NK-92 treated with Interleukin-12 subunit alpha and Interleukin-12 subunit beta, amount 100 ng/mL, for 24 hours (cell line): ENCODE data around the gene GATAD2B.
A peak's percentile ranks its signal among the peaks of the same experiment; 100 is the strongest.
"Not testable (repeated sequence)": the region's sequence is repeated elsewhere in the genome, so short reads cannot be mapped to it uniquely, and the experiment has no call there.

ENCODE experiments used
- DNase-seq: peaks from one replicate; lab custom pipeline; 2025; lab: John Stamatoyannopoulos, UW

The GATAD2B gene

DNA sequence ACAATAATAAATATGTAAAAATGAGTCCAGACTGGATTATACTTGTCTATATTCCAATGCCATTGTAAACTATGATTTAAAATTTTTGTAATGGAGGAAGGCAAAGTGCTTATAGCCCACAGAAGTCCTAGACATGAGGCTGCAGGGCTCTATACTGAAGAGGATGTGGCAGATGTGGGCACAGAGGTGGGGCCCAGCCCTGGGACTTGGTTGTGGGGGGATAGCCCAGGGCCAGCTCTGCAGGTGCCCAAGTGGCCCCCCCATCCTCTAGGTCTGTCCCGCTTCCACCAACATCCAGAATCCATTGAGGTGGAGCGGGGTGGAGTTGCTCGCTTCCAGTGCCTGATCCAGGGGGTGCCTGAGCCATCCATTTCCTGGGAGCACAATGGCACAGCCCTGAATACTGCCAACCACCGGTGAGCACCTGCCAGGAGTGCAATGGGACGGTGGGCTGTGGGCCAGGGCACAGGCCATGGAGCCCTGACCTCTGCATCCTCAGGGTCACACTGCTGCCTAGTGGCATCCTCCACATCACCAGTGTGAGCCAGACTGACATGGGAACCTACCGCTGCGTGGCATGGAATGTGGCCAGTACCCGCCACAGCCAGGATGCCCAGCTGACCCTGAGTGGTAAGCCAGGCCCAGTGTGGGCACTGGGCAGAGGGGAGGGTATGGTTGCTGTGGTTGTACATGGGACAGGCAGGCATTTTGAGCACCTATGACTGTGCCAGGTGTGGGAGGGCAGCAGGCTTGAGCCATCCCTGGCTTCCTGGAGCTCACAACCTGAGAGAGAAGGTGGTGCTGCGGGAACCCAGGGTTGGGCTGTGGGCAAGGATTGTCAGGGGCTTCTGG, 126.6 kb downstream of the GATAD2B start:
- no peak for DNase-seq

DNA sequence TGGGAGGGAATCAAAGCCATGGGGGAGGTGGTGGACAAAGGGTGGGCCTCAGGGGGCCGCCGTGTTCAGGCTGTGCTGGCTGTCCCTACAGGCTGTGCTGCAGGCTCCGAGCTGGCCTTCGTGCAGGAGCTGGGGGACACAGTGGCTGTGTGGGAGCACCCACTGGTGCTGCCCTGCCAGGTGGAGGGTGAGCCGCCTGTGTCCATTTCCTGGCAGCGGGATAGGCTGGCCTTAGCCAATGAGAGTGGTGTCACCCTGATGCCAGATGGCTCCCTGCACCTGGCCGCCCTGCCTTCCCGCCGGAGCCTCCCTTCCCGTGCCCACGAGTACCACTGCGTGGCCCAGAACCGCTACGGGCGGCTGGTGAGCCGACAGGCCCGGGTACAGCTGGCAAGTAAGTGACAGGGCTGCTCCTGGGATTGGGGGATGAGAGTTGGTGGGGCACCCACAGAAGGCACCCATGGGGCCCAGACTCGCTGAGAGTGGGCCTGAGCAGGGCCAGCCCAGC, 127.4 kb downstream of the GATAD2B start:
- DNase-seq, result no peak

DNA sequence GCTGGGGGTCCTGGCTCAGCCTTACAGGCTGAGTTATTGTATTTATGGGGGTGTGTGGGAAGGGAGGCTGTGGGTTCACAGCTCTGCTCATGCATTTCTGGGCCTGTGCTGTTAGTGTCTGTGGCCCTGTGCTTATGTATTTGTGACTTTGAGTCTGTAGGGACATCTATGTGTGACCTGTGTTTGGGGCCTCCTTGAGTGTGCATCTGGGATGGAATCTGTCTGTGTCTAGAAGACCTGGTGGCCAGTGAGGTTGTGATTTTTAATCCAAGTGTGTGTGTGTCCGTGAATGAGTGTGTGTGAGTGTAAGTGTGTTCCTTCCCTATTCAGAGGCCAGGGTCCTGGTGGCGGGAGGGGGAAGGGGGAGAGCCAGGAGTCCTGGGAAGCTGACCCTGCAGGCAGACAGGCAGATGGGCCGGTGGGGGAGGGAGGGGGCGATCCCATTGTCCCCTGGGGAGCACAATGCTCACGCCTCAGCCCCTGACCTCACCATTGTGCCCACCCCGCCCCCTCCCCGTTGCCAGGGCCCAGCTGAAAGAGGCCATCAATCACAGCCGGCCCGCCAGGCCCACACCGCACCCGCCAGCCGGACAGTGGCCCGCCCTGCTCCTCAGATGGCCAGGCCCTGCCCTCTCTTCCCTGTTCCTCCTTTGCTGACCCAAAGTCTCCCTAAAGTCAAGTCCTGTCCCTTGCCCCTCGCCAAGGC, 128.0 kb downstream of the GATAD2B start:
- no peak for DNase-seq

DNA sequence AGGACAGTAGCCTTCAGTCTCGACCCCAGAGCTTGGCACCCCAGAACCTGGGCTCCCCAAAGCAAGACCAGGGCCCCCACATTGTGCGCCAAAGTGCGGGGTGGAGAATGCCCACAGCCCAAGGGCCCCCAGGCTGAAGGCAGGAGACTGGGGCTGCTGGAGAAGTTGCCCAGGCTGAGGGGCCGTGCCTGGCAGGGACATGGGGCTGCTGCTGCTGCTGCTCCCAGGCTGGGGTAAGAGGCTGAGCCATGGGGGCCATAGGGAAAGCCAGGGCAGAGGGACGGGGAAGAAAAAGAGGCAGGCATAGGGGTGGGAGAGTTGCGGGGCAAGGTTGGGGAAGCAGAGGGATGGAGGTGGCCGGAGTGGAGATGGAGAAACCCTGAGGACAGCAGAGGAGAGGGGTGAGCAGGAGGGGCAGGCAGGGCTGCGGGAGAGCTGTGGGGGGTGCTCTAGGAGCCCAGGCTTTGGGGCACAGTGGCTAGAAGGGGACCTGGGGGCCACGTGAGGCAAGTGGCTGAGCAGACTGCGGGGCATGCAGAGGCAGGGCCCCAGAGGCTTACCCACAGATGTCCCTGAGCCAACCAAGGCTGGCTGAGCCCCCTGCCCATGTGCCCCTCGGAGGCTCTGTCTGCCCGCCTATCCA, 128.7 kb downstream of the GATAD2B start:
- DNase-seq, result no peak

DNA sequence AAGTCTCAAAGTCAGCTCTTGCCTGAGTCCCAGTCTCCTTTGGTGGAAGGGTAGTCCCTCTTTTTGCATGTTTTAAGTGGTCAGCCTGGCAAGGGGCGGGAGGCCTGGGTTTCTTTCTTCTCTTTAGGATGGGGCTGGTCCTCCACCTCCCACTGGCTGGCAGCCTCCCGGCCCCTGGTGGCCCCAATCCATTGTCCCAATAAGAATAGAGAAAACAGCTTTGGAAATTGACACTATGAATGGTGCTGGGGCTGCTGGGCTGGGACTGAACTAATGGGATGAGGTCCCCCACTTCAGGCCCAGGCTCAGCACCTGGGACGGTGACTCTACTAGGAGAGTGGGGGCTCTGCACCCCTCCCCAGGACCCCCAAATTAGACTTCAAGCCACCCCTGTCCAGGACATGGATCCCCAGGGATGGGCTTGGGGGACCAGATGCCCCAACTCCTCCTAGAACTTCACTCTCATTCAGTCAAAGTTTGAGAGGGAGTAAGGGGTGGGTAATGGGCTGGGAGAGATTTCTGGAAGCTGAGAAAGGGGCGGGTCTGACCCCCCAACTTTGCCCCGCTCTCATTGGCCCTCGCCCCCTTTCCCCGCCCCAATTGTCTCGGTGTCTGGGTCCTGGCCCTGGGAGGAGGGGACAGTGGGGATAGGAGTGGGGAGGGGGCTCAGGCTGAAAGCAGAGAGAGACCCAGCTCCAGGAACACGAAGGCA, 129.4 kb downstream of the GATAD2B start:
- no peak for DNase-seq

DNA sequence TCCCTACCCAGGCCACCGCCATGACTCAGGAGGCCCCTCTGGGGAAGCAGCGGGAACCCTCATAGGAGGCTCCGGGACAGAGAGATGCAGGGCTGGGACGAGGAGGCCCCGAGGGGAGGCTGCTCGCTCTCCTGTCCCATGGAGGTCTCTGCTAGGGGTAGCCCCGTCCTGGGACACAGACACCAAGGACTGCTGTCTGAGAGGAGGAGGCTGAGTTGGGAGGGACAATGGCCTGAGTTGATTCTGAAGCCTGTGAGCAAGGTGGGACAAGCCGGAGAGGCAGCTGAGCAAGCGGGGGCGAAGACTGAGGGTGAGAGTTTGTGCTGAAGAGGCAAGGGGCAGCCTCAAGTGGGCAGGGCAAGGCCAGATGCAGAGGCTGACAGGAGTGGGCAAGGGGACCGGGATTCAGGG, 130.1 kb downstream of the GATAD2B start:
- DNase-seq, result no peak

DNA sequence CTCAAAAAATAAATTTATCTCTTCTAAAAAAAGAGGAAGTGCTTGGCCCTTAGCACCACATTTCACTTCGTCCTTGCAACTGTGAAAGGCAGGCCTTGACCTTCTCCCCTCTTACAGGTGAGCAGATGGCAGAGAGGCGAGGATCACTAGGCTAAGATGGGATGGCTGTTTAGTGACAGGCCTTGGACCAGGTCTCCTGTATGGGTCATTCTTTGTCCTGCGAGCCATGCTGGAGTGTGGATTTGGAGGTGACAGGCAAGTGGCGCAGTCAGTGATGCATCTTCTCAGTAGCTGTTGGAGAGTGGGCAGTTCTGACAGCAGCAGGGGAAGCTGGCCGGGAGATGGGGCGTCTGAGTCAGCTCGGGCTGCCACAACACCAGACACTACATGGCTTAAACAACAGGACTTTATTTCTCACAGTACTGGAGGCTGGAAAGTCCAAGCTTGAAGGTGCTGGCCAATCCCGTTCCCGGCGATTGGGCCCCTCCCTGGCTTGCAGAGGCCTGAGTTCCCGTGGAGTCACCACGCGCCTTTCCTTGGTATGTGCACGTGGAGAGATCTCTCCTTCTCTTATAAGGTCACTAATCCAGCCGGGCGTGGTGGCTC, 131.0 kb downstream of the GATAD2B start:
- DNase-seq, result peak; percentile 47

DNA sequence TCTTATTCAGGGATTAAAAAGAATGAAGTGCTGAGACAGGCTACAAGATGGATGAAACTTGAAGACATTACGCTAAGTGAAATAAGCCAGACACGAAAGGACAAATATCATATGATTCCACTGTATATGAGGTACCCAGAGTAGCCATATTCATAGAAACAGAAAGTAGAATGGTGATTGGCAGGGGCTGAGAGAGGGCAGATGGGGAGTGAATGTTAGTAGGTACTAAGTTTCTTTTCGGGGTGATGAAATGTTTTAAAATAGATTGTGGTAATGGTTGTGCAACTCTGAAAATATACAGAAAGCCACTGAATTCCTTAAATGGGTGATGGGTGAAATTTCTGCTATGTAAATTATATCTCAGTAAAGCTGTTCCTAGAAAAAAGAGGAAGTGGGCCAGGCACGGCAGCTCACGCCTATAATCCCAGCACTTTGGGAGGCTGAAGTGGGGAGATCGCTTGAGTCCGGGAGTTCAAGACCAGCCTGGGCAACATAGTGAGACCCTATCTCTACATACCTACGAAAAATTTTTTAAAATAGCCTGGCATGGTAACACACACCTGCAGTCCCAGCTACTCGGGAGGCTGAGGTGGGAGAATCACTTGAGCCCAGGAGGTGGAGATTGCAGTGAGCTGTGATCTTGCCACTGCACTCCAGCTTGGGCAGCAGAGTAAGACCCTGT, 131.7 kb downstream of the GATAD2B start:
- peak; percentile 48 for DNase-seq

DNA sequence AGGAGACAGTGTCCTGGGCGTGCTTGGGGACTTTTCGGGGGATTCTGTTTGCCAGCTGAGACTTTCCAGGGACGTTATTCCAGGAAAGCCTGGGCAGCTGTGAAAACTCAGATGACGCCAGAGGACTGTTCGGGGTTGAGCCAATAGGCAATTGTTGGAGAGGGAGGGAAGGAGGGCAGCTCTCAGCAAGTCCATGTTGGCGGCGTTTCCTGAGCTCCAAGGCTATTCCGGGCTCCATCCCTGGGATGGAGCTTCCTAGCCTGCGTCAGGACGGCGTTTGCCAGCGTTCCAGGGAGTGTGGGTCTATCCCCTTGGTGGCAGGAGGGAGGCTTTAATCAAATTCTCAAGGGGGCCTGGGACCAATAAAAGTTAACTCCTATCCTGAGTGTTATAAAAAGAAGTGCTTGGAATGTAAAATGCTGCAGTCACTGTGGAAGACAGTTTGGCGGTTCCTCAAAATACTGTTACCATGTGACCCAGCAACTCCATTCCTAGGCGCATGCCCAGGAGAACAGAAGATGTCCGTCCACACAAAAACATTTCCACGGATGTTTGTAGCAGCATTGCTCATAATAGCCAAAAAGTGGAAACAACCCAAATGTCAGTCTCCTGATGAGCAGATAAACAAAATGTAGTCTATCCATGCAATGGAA, 132.3 kb downstream of the GATAD2B start:
- DNase-seq, result no peak

DNA sequence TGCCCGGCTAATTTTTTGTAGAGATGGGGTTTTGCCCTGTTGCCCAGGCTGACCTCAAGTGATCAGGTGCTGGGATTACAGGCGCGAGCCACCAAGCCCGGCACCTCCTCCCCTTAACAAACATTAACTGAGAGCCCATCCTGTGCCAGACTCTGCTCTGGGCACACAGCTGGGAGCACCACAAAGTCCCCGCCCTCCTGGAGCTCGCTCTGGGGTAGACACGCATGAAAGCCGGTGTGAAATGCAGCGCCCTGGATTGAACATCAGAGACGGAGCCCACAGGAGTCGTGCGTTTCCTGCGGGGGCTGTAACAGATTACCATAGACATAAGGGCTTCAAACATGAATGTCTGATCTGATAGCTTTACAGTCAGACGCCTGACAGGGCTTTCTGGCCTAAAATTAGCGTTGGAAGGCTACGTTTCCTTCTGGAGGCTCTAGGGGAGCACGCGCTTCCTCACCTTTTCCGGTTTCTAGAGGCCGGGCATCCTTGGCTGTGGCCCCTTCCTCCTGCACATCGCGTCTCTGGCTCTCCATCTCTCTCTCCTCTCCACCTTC, 133.2 kb downstream of the GATAD2B start:
- DNase-seq, result no peak

DNA sequence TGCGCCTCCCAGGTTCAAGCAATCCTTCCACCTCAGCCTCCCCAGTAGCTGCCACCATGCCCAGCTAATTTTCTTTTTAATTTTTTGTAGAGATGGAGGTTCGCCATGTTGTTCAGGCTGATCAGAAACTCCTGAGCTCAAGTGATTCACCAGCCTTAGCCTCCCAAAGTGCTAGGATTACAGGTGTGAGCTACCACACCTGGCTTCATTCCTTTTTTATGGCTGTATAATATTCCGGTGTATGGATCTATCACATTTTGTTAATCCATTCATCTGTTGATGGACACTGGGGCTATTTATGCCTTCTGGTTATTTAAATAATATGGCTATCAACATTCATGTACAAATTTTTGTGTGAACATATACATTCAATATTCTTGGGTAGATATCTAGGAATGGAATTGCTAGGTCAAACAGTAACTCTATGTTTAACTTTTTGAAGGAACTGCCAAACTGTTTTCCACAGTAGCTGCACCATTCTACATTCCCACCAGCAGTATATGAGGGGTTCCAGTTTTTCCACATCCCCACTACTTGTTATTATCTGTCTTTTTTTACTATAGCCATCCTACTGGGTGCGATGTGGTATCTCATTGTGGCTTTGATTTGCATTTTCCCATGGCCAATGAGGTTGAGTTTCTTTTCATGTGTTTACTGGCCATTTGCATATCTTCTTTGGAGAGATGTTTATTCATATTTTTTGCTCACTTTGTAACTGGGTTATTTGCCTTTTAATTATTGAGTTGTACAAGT, 136.6 kb downstream of the GATAD2B start:
- no peak for DNase-seq

DNA sequence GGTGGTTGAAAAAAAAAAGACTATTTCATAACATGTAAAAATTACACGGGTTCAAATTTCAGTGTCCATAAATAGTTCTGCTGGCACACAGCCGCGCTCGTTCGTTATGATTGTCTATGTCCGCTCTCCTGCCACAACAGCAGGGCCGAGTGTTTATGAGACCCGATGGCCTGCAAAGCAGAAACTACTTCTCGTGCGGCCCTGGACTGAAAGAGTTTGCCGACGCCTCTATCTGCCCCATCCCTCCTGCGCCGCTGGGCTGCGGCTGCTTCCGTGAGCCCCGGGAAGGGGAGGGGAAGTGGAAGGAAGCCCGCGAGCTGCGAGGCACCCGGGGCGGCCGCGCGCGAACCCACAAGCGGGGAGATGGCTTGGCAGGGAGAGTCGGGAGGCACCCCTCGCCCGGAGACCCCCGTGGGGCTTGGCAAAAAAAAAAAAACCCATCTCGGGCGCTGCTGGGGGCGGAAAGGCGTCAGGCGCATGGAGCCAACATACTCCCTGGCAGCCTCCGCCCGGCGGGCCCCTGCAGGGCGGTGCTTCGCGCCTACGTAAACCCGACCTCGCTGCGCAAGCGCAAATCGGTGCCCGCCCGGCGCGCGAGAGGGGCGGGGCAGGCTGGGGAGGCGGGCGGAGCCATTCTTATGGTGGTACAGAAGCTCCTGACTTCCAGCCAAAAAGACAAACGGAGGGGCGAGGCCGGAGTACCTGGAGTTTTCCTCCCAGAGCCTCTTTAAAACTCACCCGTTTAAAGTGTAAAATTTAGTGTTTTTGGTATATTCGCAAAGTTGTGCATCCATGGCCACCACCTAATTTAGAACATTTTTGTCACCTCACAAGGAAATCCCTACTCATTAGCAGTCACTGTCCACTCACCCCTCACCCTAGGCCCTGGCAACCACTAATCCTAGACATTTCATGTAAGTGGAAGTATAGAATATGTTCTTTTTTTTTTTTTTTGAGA, 139.3 kb downstream of the GATAD2B start:
- peak; percentile 86 for DNase-seq

DNA sequence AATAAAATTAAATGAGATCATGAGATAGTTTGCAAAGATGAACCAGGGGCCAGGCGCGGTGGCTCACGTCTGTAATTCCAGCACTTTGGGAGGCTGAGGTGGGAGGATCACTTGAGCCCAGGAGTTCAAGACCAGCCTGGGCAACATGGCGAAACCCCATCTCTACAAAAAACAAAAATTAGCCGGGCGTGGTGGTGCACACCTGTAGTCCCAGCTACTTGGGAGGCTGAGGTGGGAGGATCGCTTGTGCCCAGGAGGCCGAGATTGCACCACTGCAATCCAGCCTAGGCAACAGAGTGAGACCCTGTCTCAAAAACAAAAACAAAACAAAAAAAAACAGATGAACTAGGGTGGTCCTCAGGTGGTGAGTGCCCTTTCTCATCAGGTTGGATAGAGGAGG, 140.1 kb downstream of the GATAD2B start:
- not testable (repeated sequence) for DNase-seq

DNA sequence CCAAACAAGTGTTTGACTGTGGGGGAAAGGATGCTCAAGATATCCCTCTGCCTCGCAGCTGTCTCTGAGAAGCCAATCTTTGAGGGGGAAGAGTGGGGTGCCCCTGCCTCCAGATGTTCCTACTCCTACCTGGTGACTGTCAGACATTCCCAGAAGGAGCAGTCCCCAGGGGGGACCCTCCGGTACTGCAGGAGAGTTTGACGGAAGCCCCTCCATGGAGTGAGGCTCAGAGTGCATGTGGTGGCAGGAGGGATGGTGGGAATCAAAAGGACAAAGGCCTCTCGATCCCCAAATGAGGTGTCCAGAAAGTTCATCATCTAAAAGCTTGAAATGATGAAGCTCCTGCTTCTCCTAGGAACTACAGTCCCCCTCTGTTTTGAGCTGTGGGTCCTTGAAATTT, 142.2 kb downstream of the GATAD2B start:
- no peak for DNase-seq

DNA sequence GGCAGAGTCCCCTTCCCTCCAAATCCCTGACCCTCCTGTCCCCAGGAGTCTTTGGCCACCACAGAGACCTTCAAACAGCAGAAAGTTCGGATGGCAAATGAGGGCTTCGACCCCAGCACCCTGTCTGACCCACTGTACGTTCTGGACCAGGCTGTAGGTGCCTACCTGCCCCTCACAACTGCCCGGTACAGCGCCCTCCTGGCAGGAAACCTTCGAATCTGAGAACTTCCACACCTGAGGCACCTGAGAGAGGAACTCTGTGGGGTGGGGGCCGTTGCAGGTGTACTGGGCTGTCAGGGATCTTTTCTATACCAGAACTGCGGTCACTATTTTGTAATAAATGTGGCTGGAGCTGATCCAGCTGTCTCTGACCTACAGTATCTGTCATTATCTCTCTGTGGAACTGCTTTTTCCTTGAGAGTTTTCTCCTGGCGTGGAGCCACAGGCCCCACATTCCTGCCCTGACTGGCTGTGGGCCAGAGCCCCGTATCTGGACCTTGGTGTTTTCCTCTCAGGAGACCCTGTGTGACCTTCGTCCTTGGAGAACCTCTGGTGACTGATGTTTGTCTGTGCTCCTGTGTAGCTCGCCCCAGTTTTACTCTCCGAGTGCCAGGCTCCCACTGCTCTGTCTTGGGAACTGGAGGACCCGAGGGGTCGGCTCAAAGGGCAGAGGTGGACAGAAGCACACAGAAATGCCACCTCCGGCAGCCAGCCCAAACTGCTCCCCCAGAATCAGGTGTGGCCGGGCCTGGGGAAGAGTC, 142.8 kb downstream of the GATAD2B start:
- no peak for DNase-seq

DNA sequence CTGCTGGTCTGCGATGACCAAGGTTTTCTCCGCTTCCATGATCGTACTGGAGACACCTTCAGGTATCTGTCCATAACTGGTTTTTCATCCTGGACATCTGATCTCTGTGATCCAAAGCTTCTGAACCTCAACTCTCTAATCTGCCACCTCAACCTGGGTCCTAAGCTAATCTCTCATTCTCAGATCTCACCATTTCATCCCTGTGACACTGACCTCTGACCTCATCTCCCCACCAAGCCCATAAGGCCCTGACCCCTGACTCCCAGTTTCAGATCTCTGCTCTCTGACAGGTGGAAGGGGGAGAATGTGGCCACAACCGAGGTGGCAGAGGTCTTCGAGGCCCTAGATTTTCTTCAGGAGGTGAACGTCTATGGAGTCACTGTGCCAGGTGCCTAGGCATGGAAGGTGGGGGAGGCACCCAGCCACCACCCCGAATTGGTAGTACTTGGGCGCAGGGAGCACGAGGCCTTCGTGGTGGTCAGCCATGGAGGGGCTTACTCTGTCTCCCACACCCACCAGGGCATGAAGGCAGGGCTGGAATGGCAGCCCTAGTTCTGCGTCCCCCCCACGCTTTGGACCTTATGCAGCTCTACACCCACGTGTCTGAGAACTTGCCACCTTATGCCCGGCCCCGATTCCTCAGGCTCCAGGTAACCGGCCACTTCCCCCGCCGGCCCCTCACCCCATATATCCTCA, 143.8 kb downstream of the GATAD2B start:
- no peak for DNase-seq
